LNCaP clone FGC (cell line): ENCODE data around the gene CNNM3.

Experiments
- DNase-seq: peaks from one replicate; pipeline ENCODE4 v3.0.0-alpha.2; 2011; ENCODE audit warnings: low read depth
- H3K4me3 ChIP-seq: 2 replicates; pipeline ENCODE4 v1.5.1; 2011; ENCODE audit warnings: mild to moderate bottlenecking, low read depth, low read length, control low read depth
- TF ChIP-seq, protein P1 (sequence below): IDR thresholded peaks from 2 replicates; pipeline ENCODE4 v1.5.1; 2012; ENCODE audit warnings: mild to moderate bottlenecking; ENCODE audit not compliant: control insufficient read depth, insufficient read depth; ENCODE audit errors: extremely low read depth

CNNM3 gene

DNA sequence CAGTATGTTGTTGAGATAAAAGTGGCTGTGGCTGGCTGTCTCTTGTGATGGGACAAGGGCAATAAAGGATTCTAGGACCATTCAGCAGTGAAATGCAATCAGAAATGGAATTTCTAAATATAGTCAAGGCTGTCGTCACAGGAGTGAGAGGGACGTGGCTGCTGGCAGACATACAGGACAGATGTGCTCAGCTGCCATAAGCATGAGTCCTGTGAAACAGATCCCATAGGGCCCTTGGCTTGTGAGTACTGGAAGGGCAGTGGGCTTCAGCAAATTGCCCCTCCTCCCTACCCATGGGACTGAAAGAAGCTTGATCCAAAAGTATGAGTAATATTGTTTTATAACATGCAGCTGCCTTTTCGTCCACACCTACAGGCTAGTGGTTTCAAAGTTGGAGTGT lies 4.2 kb upstream of the CNNM3 start:
- no peak for DNase-seq
- TF ChIP-seq, protein P1, sequence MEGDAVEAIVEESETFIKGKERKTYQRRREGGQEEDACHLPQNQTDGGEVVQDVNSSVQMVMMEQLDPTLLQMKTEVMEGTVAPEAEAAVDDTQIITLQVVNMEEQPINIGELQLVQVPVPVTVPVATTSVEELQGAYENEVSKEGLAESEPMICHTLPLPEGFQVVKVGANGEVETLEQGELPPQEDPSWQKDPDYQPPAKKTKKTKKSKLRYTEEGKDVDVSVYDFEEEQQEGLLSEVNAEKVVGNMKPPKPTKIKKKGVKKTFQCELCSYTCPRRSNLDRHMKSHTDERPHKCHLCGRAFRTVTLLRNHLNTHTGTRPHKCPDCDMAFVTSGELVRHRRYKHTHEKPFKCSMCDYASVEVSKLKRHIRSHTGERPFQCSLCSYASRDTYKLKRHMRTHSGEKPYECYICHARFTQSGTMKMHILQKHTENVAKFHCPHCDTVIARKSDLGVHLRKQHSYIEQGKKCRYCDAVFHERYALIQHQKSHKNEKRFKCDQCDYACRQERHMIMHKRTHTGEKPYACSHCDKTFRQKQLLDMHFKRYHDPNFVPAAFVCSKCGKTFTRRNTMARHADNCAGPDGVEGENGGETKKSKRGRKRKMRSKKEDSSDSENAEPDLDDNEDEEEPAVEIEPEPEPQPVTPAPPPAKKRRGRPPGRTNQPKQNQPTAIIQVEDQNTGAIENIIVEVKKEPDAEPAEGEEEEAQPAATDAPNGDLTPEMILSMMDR = no peak
- no peak overlapping the region for H3K4me3 ChIP-seq

- H3K4me3 ChIP-seq = no peak overlapping the region
- TF ChIP-seq, protein P1 = no peak
- DNase-seq = no peak
Measured at GRCh38 chr2:96813656-96814055, 2.4 kb upstream of the CNNM3 start.

DNA sequence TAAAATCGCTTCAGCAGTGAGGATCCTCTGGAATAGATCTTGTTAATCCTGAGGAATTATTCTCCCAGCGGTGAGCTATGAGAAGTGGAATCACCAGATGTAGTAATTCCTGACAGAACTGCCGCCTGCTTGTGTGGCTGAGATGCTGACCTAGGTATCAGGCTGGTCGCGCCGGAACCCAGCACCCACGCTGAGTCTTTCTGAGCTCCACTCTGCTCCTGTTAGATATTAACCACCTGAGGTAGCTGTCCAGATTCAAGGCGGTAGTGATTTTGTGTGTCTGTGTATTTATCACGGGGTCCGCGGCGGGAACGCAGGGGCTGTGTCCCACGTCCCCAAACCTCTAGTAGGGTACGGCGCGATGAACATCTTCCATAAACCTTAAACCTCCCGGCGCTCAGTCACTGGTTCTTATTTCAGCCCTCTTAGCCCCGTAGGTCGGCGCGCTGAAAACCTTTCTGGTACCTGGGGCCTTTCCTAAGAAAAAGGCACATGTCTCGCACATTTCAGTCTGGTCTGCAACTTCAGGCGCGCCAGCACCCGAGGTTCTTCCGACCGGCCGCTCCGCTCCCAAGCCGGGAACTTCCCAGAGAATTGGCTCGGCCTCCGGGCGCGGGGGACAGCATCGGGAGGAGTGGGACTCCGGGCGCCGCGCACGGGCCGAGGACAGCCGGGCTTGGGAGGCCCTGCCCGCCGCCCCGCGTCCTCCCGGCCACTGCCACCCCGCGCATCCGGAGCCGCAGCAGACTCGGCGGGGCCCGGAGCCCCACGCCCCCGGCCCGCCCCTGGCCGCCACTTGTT lies 542 bp upstream of the CNNM3 start:
- DNase-seq = no peak
- TF ChIP-seq, protein P1 = no peak
- peak overlapping the region; percentile 58 for H3K4me3 ChIP-seq

- no peak for DNase-seq
Measured at GRCh38 chr2:96816836-96817702, 1.0 kb downstream of the CNNM3 start.

GRCh38 chr2:96817882-96818281 lies 1.8 kb downstream of the CNNM3 start:
- TF ChIP-seq, protein P1 = no peak
- peak overlapping the region; percentile 63 for H3K4me3 ChIP-seq
- no peak for DNase-seq

More at GRCh38 chr2:96816836-96817702, 1.0 kb downstream of the CNNM3 start:
- TF ChIP-seq, protein P1 = no peak
- peak overlapping the region; percentile 63 for H3K4me3 ChIP-seq

DNA sequence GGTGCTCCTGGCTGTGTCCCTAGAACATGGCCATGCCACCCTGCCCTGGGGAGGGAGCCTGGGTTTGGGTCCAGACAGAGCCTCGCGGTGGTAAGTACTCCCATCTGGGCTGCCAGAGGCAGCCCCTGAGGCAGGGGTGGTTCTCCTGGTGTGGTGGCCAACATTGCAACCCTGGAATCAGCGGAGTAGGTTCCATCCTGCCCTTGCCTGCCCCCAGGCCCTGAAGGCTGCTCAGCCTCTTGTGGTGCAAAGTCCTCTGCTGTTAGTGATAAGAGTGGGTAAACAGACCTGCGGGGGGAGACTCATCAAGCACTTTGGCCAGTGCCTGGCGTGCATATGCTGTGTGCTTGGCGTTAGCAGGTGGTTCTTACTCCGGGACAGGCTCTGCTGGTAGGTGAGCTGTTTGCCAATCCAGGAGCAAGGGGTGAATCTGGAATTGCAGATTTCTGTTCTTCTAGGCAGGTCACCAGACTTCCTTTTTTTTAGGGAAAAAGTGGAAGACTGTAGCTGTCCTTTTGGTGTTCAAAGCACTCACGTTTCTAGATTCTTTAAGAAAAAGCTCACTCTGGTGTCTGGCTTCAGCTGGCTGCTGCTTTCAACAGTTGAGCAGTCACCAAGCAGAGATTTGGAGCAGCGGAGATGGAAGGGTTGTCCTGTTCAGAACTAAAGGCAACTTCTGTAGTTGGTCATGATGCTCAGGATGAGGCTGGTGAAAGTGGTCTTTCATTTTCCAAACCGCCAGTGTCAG lies 3.2 kb downstream of the CNNM3 start:
- no peak for DNase-seq
- no peak overlapping the region for H3K4me3 ChIP-seq

More for the DNA sequence above, 3.2 kb downstream of the CNNM3 start:
- TF ChIP-seq, protein P1 = no peak
